Liver (tissue), 3 donors: ENCODE measurements around the gene RRN3.
"Not testable (repeated sequence)": the region's sequence is repeated elsewhere in the genome, so short reads cannot be mapped to it uniquely, and the experiment has no call there.

Experiments
- CTCF ChIP-seq: fragments of 150-350 bp; IDR thresholded peaks from 2 replicates; pipeline ENCODE4 v1.5.1; 2017; ENCODE audit warnings: improper control_type of control experiment, low read depth, low read length; ENCODE audit not compliant: missing input control
- EGR1 ChIP-seq, 2 donors: IDR thresholded peaks; 2 replicates each; pipeline ENCODE4 v1.6.1; 2016 to 2018; ENCODE audit warnings: antibody characterized with exemption in 2 of 2, low read depth in 2 of 2
- GABPA ChIP-seq, 2 donors: IDR thresholded peaks in 1 of 2; conservative IDR thresholded peaks in 1 of 2; 2 replicates each; pipeline ENCODE4 v1.6.1; 2016; ENCODE audit warnings: antibody characterized with exemption in 2 of 2, mild to moderate bottlenecking in 1 of 2, moderate library complexity in 1 of 2
- JUND ChIP-seq, 2 donors: IDR thresholded peaks; 2 replicates each; pipeline ENCODE4 v1.6.1; 2016; ENCODE audit warnings: antibody characterized with exemption in 2 of 2
- RAD21 ChIP-seq, 2 donors: IDR thresholded peaks; 2 replicates each; pipeline ENCODE4 v1.6.1; 2016; ENCODE audit warnings: antibody characterized with exemption in 2 of 2, mild to moderate bottlenecking in 2 of 2
- RXRA ChIP-seq, 2 donors: IDR thresholded peaks; 2 replicates each; pipeline ENCODE4 v1.6.1; 2017 to 2018; ENCODE audit warnings: antibody characterized with exemption in 2 of 2, mild to moderate bottlenecking in 1 of 2
- SP1 ChIP-seq: IDR thresholded peaks from 2 replicates; pipeline ENCODE4 v1.6.1; 2018; ENCODE audit warnings: antibody characterized with exemption, mild to moderate bottlenecking
- TAF1 ChIP-seq: conservative IDR thresholded peaks from 2 replicates; pipeline ENCODE4 v1.6.1; 2016; ENCODE audit warnings: antibody characterized with exemption, mild to moderate bottlenecking
- YY1 ChIP-seq: IDR thresholded peaks from 2 replicates; pipeline ENCODE4 v1.6.1; 2016; ENCODE audit warnings: antibody characterized with exemption, mild to moderate bottlenecking
- TF ChIP-seq, protein P1 (sequence below): IDR thresholded peaks from 2 replicates; pipeline ENCODE4 v1.6.1; 2016; ENCODE audit warnings: antibody characterized with exemption, mild to moderate bottlenecking
- donor health status: healthy.
- donor health status: healthy.

GRCh38 chr16:15076161-15076560 is 17.9 kb downstream of the RRN3 start:
- not testable (repeated sequence) for TF ChIP-seq CTCF; RXRA (IDR thresholded peaks at IDR 0.05); YY1; RAD21 (IDR thresholded peaks at IDR 0.05); JUND (IDR thresholded peaks at IDR 0.05); SP1; TAF1; GABPA (IDR thresholded peaks at IDR 0.05 in 1 of 2, conservative IDR thresholded peaks at IDR 0.05 in 1 of 2); EGR1 (IDR thresholded peaks at IDR 0.05; ENCODE audit: low read depth in 2 of 2)
- TF ChIP-seq, protein P1, sequence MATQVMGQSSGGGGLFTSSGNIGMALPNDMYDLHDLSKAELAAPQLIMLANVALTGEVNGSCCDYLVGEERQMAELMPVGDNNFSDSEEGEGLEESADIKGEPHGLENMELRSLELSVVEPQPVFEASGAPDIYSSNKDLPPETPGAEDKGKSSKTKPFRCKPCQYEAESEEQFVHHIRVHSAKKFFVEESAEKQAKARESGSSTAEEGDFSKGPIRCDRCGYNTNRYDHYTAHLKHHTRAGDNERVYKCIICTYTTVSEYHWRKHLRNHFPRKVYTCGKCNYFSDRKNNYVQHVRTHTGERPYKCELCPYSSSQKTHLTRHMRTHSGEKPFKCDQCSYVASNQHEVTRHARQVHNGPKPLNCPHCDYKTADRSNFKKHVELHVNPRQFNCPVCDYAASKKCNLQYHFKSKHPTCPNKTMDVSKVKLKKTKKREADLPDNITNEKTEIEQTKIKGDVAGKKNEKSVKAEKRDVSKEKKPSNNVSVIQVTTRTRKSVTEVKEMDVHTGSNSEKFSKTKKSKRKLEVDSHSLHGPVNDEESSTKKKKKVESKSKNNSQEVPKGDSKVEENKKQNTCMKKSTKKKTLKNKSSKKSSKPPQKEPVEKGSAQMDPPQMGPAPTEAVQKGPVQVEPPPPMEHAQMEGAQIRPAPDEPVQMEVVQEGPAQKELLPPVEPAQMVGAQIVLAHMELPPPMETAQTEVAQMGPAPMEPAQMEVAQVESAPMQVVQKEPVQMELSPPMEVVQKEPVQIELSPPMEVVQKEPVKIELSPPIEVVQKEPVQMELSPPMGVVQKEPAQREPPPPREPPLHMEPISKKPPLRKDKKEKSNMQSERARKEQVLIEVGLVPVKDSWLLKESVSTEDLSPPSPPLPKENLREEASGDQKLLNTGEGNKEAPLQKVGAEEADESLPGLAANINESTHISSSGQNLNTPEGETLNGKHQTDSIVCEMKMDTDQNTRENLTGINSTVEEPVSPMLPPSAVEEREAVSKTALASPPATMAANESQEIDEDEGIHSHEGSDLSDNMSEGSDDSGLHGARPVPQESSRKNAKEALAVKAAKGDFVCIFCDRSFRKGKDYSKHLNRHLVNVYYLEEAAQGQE, result not testable (repeated sequence)
